ENCODE results near the gene OLFML2A. TPM values are rescaled to one million over a fixed set of nuclear protein-coding genes. Genes with fewer than 3 reads are reported as not detected.

OLFML2A gene
- total and polyA plus RNA-seq, 2 donors (not counting 1 experiment from before 2014, with no cell fraction given), result 0.76 to 0.88 TPM

GRCh38 chr9:124778575-124779367 is 1.8 kb downstream of the OLFML2A start:
- no peak for TF ChIP-seq CTCF (IDR thresholded peaks at IDR 0.05)
- no peak for TF ChIP-seq EZH2 (IDR thresholded peaks at IDR 0.05; ENCODE audit: borderline replicate concordance, insufficient read depth, low read depth, low read length, poor library complexity, severe bottlenecking)
- Mint-ChIP-seq H3K9me3 (ENCODE audit: insufficient read depth) (no peaks in the 10 kb centered on the region), H3K4me1 (peaks cover 20% of the 10 kb centered on the region), H3K27ac (no peak overlapping the region), H3K4me3 (peak overlapping the region; percentile 39), H3K27me3 (peaks cover 18% of the 10 kb centered on the region)
- no peaks in the 10 kb centered on the region for H3K36me3 ChIP-seq (replicated peaks in 1 of 2; ENCODE audit: control extremely low read depth in 1 of 2, control insufficient read depth in 1 of 2, extremely low read depth in 1 of 2, insufficient read depth in 2 of 2, low read length in 1 of 2)
- ATAC-seq (ENCODE audit: low read depth) (no peak), DNase-seq (no peak)
- H3K4me3 ChIP-seq (ENCODE audit: control extremely low read depth in 1 of 5, extremely low read depth in 1 of 5, insufficient read depth in 1 of 5, low read depth in 2 of 5, low read length in 4 of 5), result no peak overlapping the region
- no peak overlapping the region for H2AFZ ChIP-seq (ENCODE audit: insufficient read depth, low read depth, low read length, poor library complexity, severe bottlenecking)
- WGBS (ENCODE audit: insufficient coverage), result 100% methylated on average over 6 of the region's 11 CpGs
- ChIA-PET POLR2A (interaction anchor here (0.6 to 0.7 kb wide), 2 partner anchors 12 to 59 kb away, joined by 4 to 5 read pairs; no protein-coding TSS in a partner anchor), CTCF (interaction anchor here (0.6 to 12.0 kb wide), 3 partner anchors 66 to 223 kb away, joined by 3 to 345 read pairs (median 4); partner anchors contain the start of gene WDR38)
- peaks cover 0 to 9% (median 0%) of the 10 kb centered on the region in 3 donors for H3K9me3 ChIP-seq (ENCODE audit: control extremely low read depth in 1 of 3, control insufficient read depth in 2 of 3, insufficient read depth in 1 of 3, low read length in 2 of 3)
- no peak overlapping the region for H3K9ac ChIP-seq (ENCODE audit: low read length)
- no peaks in the 10 kb centered on the region for H4K20me1 ChIP-seq (ENCODE audit: control insufficient read depth, insufficient read depth, low read length, poor library complexity, severe bottlenecking)
- H3K27ac ChIP-seq (ENCODE audit: low read length in 2 of 2), result no peak overlapping the region
- intact Hi-C loops (cut with micrococcal nuclease), result loop anchor here (10.0 kb wide), 1 partner anchor 364 kb away; the partner anchor contains the start of gene PSMB7
- H3K27me3 ChIP-seq (replicated peaks in 1 of 4; ENCODE audit: control extremely low read depth in 1 of 4, control insufficient read depth in 3 of 4, insufficient read depth in 4 of 4, low read length in 3 of 4), result peaks cover 0 to 31% (median 18%) of the 10 kb centered on the region in 4 experiments
- no peak overlapping the region for H3K4me2 ChIP-seq (replicated peaks; ENCODE audit: low read depth, low read length, poor library complexity, severe bottlenecking)
- no peaks in the 10 kb centered on the region for H3K79me2 ChIP-seq (ENCODE audit: control insufficient read depth, insufficient read depth, low read length)
- H3K4me1 ChIP-seq (ENCODE audit: control insufficient read depth in 2 of 2, insufficient read depth in 2 of 2, low read length in 2 of 2), result peaks cover 20% of the 10 kb centered on the region in 2 donors

All from B cell (primary cell).